Large intestine (tissue), 3 donors: ENCODE data around the gene HSH2D. TPM values are rescaled to one million over a fixed set of nuclear protein-coding genes. Genes with fewer than 3 reads are reported as not detected.

Experiments
- DNase-seq, 2 donors: peaks; one replicate each; pipeline versions ENCODE4 v3.0.0 to v3.0.0-alpha.2; 2013
- H3K27ac ChIP-seq: one replicate; pipeline ENCODE4 v1.5.1; 2013; ENCODE audit warnings: low read length
- H3K27me3 ChIP-seq: 2 replicates; pipeline ENCODE4 v1.6.1; 2013; ENCODE audit warnings: low read length; ENCODE audit not compliant: control insufficient read depth, insufficient read depth
- H3K36me3 ChIP-seq: 2 replicates; pipeline ENCODE4 v1.6.1; 2013; ENCODE audit warnings: low read length; ENCODE audit not compliant: control insufficient read depth, insufficient read depth
- H3K4me1 ChIP-seq: one replicate; pipeline ENCODE4 v1.6.1; 2013; ENCODE audit warnings: low read length; ENCODE audit not compliant: control insufficient read depth, insufficient read depth
- H3K4me3 ChIP-seq: one replicate; pipeline ENCODE4 v1.5.1; 2013; ENCODE audit warnings: low read length
- H3K9me3 ChIP-seq: one replicate; pipeline ENCODE4 v1.6.1; 2013; ENCODE audit warnings: mild to moderate bottlenecking, low read depth, low read length, moderate library complexity; ENCODE audit not compliant: control insufficient read depth
- WGBS: methylation state at CpG from one replicate; pipeline ENCODE4 v1.1.5; 2013; ENCODE audit warnings: low lambda C conversion rate; ENCODE audit not compliant: insufficient coverage; 5-methylcytosine and 5-hydroxymethylcytosine counted together
- polyA plus RNA-seq: library from polyadenylated mRNA; unstranded; fragments of 120-200 nt; gene quantifications from one replicate; pipeline ENCODE4 v1.2.1, GENCODE V29; 2013

The HSH2D gene
- polyA plus RNA-seq, 1 donor = 15.4 TPM

- H3K27ac ChIP-seq = no peak overlapping the region
- WGBS = 88% methylated on average over 3 of the region's 8 CpGs
- no peak for DNase-seq
- no peak overlapping the region for H3K4me3 ChIP-seq
- H3K27me3 ChIP-seq = no peaks in the 10 kb centered on the region
- peaks cover 36% of the 10 kb centered on the region for H3K36me3 ChIP-seq
- no peaks in the 10 kb centered on the region for H3K4me1 ChIP-seq
- no peaks in the 10 kb centered on the region for H3K9me3 ChIP-seq
These were observed 11.1 kb downstream of the HSH2D start for GRCh38 chr19:16154557-16154956.

DNA sequence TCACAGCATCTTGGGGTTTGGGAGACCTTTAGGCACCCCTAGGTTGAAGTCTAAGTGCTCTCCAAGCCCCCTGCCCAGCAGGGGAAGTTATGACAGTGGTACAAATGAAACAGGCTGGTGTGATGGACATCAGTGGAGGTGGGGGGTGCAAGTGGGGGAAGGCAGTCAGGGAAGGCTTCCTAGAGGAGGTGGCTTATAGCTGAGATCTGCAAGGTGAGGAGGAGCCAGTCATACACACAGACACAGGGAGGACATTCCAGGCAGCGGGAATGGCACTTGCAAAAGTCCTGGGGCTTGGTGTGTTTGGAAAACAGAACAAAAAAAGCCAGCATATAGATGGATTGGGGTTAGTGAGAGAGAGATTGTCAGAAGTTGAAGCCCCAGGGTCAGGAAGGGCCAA lies 11.6 kb downstream of the HSH2D start:
- Histone ChIP-seq H3K4me3 (no peak overlapping the region), H3K36me3 (peaks cover 36% of the 10 kb centered on the region), H3K27ac (no peak overlapping the region), H3K9me3 (no peaks in the 10 kb centered on the region), H3K4me1 (no peaks in the 10 kb centered on the region), H3K27me3 (no peaks in the 10 kb centered on the region)
- no CpG with 5 or more reads among the region's 1 CpG for WGBS
- no peak for DNase-seq

GRCh38 chr19:16156904-16157303 lies 13.4 kb downstream of the HSH2D start:
- Histone ChIP-seq H3K9me3 (no peaks in the 10 kb centered on the region), H3K36me3 (peaks cover 33% of the 10 kb centered on the region), H3K4me1 (no peaks in the 10 kb centered on the region), H3K27me3 (no peaks in the 10 kb centered on the region), H3K27ac (no peak overlapping the region), H3K4me3 (no peak overlapping the region)
- DNase-seq = no peak
- 100% methylated on average over 2 of the region's 6 CpGs for WGBS

- Histone ChIP-seq H3K9me3 (no peaks in the 10 kb centered on the region), H3K27ac (no peak overlapping the region), H3K4me3 (no peak overlapping the region), H3K27me3 (no peaks in the 10 kb centered on the region), H3K36me3 (peaks cover 29% of the 10 kb centered on the region), H3K4me1 (no peaks in the 10 kb centered on the region)
- no peak for DNase-seq
- no CpG with 5 or more reads among the region's 10 CpGs for WGBS
These were observed 14.1 kb downstream of the HSH2D start for GRCh38 chr19:16157601-16158000.

GRCh38 chr19:16159655-16160054 lies 16.2 kb downstream of the HSH2D start:
- H3K36me3 ChIP-seq = peaks cover 10% of the 10 kb centered on the region
- no peaks in the 10 kb centered on the region for H3K27me3 ChIP-seq
- 100% methylated on average over 2 of the region's 5 CpGs for WGBS
- H3K4me3 ChIP-seq = no peak overlapping the region
- H3K27ac ChIP-seq = no peak overlapping the region
- no peaks in the 10 kb centered on the region for H3K9me3 ChIP-seq
- no peaks in the 10 kb centered on the region for H3K4me1 ChIP-seq
- no peak for DNase-seq

DNA sequence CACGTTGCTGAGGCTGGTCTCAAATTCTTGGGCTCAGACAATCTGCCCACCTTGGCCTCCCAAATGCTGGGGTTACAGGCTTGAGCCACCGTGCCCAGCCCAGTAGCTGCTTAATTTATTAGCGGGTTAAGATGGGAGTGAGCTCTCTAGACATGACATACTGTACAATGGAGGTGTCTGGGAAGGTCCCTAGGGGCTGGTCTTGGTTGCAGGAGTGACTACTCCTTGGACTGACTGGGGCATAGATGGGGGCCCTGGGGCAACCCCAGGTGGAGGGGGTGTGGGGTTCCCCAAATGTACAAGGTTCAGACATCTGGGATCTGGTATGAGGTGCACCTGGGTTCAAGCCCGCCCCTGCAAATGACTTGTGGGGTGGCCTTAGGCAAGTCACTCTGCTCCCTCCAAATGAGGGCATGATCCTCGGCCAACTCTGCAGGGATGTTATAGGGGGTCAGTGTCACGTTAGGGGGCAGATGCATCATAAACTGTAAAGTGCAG lies 17.0 kb downstream of the HSH2D start:
- Histone ChIP-seq H3K27me3 (no peaks in the 10 kb centered on the region), H3K4me3 (no peak overlapping the region), H3K4me1 (no peaks in the 10 kb centered on the region), H3K9me3 (no peaks in the 10 kb centered on the region), H3K27ac (no peak overlapping the region), H3K36me3 (peaks cover 3% of the 10 kb centered on the region)
- DNase-seq = no peak
- WGBS = no CpG with 5 or more reads among the region's 6 CpGs

DNA sequence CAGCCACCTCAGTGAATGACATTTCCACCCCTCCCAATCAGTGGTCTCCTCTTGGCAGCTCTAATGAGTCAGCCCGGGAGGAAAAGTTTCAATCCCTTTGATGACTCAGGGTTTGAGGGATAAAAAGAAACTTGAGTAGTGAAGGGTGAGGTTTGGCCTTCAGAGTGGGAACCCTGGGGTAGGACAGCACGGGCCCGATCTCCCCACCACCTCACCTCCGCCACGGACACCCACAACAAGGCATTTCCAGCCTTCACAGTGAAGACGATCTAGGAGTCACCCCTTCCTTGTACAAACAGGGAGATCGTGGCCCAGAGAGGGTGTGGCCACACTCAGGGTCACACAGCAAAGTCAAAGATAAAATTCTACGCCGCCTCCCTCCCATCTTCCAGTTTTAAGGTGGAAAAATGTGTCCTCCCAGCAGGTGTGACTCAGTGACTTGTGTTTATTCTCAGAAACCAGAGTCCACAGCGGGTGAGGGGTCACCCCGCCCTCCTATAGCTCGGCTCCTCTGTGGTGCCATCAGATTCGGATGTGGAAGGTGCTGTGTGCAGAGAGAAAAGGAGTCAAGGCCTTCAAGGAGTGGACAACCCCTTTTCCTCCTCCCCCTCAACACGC lies 17.6 kb downstream of the HSH2D start:
- no peaks in the 10 kb centered on the region for H3K4me1 ChIP-seq
- H3K9me3 ChIP-seq = no peaks in the 10 kb centered on the region
- H3K27me3 ChIP-seq = no peaks in the 10 kb centered on the region
- H3K27ac ChIP-seq = no peak overlapping the region
- H3K4me3 ChIP-seq = no peak overlapping the region
- WGBS = no CpG with 5 or more reads among the region's 14 CpGs
- no peak for DNase-seq
- H3K36me3 ChIP-seq = peaks cover 3% of the 10 kb centered on the region

DNA sequence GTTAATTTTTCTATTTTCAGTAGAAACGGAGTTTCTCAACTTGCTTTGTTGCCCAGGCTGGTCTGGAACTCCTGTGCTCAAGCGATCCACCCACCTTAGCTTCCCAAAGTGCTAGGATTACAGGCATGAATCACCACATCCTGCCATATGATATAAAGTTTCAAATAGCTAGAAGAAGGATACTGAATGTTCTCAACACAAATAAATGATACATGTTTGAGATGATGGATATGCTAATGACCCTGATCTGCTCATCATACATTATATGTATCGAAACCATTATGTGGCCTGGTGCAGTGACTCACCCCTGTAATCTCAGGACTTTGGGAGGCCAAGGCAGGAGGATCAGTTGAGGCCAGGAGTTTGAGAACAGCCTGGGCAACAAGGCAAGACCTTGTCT lies 18.4 kb downstream of the HSH2D start:
- H3K36me3 ChIP-seq = peaks cover 3% of the 10 kb centered on the region
- H3K4me3 ChIP-seq = no peak overlapping the region
- no peaks in the 10 kb centered on the region for H3K27me3 ChIP-seq
- DNase-seq = no peak
- no CpG with 5 or more reads among the region's 3 CpGs for WGBS
- H3K27ac ChIP-seq = no peak overlapping the region
- no peaks in the 10 kb centered on the region for H3K4me1 ChIP-seq
- no peaks in the 10 kb centered on the region for H3K9me3 ChIP-seq

- Histone ChIP-seq H3K27me3 (no peaks in the 10 kb centered on the region), H3K9me3 (no peaks in the 10 kb centered on the region), H3K36me3 (no peaks in the 10 kb centered on the region), H3K27ac (no peak overlapping the region), H3K4me3 (no peak overlapping the region), H3K4me1 (no peaks in the 10 kb centered on the region)
- no peak for DNase-seq
- WGBS = no CpG with 5 or more reads among the region's 13 CpGs
These were observed 20.9 kb downstream of the HSH2D start for GRCh38 chr19:16164222-16164890.

- H3K27ac ChIP-seq = no peak overlapping the region
- DNase-seq = no peak
- no CpG with 5 or more reads among the region's 1 CpG for WGBS
These were observed 22.9 kb downstream of the HSH2D start for GRCh38 chr19:16166417-16166816.

DNA sequence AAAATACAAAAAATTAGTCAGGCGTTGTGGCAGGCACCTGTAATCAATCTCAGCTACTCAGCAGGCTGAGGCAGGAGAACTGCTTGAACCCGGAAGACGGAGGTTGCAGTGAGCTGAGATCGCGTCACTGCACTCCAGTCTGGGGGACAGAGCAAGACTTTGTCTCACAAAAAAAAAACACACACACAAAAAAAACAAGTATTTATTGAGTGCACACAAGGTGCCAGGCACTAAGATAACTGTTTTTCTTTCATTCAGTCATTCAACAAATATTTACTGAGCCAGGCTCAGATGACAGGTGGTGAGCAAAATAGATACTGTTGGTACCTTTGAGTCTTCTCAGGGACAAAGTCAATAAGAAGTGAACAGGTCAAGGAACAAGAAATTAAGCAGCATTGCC lies 23.6 kb downstream of the HSH2D start:
- no CpG with 5 or more reads among the region's 5 CpGs for WGBS
- no peak for DNase-seq
- H3K36me3 ChIP-seq = no peaks in the 10 kb centered on the region
- H3K4me3 ChIP-seq = no peak overlapping the region
- H3K4me1 ChIP-seq = no peaks in the 10 kb centered on the region
- no peak overlapping the region for H3K27ac ChIP-seq
- H3K27me3 ChIP-seq = no peaks in the 10 kb centered on the region
- no peaks in the 10 kb centered on the region for H3K9me3 ChIP-seq

More at GRCh38 chr19:16166417-16166816, 22.9 kb downstream of the HSH2D start:
- no peaks in the 10 kb centered on the region for H3K27me3 ChIP-seq
- no peaks in the 10 kb centered on the region for H3K9me3 ChIP-seq
- no peaks in the 10 kb centered on the region for H3K36me3 ChIP-seq
- no peak overlapping the region for H3K4me3 ChIP-seq
- no peaks in the 10 kb centered on the region for H3K4me1 ChIP-seq
